Activated CD8-positive, alpha-beta T cell treated with anti-CD3 and anti-CD28 coated beads for 36 hours (primary cell): Measurements from ENCODE around the gene SMG7. TPM values are rescaled to one million over a fixed set of nuclear protein-coding genes. Genes with fewer than 3 reads are reported as not detected.

Source experiments
- ATAC-seq: fragments of 200-7000 bp; cut with Tn5 transposase; one replicate; pipeline ENCODE4 v1.10.0; 2021; ENCODE audit warnings: mild to moderate bottlenecking, moderate library complexity
- CTCF ChIA-PET: fragments of 350-600 bp; sonication (Branson Sonifier 250); formaldehyde crosslinking; loops from one replicate; lab custom pipeline; 2021; ENCODE audit warnings: antibody characterized with exemption; lab: Charles Lee
- POLR2A ChIA-PET: fragments of 350-600 bp; sonication (Branson Sonifier 250); formaldehyde crosslinking; loops from one replicate; lab custom pipeline; 2021; ENCODE audit warnings: antibody characterized with exemption; lab: Charles Lee
- DNase-seq: peaks from one replicate; pipeline ENCODE4 v3.0.0-alpha.2; 2020
- H3K27ac Mint-ChIP-seq: one replicate; pipeline ENCODE4 v1.8.0; 2021; ENCODE audit warnings: mild to moderate bottlenecking, mixed read lengths
- H3K27me3 Mint-ChIP-seq: one replicate; pipeline ENCODE4 v1.8.0; 2021; ENCODE audit warnings: mixed read lengths
- H3K36me3 Mint-ChIP-seq: one replicate; pipeline ENCODE4 v1.8.0; 2021; ENCODE audit warnings: low read depth, mixed read lengths
- H3K4me1 Mint-ChIP-seq: one replicate; pipeline ENCODE4 v1.8.0; 2021; ENCODE audit warnings: low read depth, mixed read lengths
- H3K4me3 Mint-ChIP-seq: one replicate; pipeline ENCODE4 v1.8.0; 2021; ENCODE audit warnings: mild to moderate bottlenecking, moderate library complexity, mixed read lengths
- H3K9me3 Mint-ChIP-seq: one replicate; pipeline ENCODE4 v1.8.0; 2021; ENCODE audit warnings: mixed read lengths
- CTCF ChIP-seq: fragments of 200-600 bp; IDR thresholded peaks from one replicate; pipeline ENCODE4 v1.8.0; 2022; ENCODE audit warnings: antibody characterized with exemption, mild to moderate bottlenecking
- intact Hi-C: fragments of 100-400 bp; cut with micrococcal nuclease; formaldehyde crosslinking; loops from one replicate; pipeline ENCODE4 v1.10.0; 2022
- total RNA-seq, 2 experiments: library from RNA; stranded (reverse); gene quantifications; one replicate each; pipeline ENCODE4 v1.2.3, GENCODE V29; 2021

Gene SMG7
- total RNA-seq, 2 experiments from 2014 or later, result 59.2 to 59.5 TPM

DNA sequence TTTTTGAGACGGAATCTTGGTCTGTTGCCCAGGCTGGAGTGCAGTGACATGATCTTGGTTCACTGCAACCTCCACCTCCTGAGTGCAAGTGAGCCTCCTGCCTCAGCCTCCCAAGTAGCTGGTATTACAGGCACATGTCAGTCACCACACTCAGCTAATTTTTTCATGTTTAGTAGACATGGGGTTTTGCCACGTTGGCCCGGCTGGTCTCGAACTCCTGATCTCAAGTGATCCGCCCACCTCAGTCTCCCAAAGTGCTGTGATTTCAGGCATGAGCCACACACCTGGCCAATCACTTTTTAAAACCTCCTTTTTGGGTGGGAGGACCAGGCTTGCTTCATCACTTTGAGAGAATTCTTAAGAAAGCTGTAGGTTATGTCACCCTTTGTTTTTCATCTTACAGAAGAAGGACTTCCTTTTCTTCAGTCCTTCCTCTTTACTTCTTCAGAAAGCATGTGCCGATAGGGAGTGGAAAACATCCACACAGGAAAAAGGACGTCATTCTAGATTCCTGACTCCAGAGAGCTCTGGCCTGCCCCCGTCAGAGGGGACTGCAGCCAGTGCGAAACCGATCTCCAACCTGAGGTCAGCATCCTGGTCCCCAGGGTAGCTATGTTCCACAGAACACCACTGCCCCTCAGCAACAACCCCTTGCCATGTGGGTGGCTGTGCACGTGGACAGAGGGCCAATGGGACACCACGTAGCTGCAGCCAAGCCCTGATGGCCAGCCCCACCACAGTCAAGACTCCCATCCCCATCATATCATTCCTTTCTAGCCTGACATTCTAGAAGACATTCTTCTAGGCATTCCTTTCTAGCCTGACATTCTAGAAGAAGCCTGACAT, 96.1 kb downstream of the SMG7 start:
- Mint-ChIP-seq H3K36me3 (no peaks in the 10 kb centered on the region), H3K9me3 (no peaks in the 10 kb centered on the region), H3K4me3 (no peak overlapping the region), H3K27ac (no peak overlapping the region), H3K4me1 (peaks cover 23% of the 10 kb centered on the region), H3K27me3 (no peaks in the 10 kb centered on the region)
- ChIA-PET POLR2A (interaction anchor here (0.8 to 3.7 kb wide), 6 partner anchors 11 to 98 kb away, joined by 3 to 19 read pairs (median 3); partner anchors contain the start of genes NCF2 and SMG7), CTCF (interaction anchor here (0.9 to 3.0 kb wide), 6 partner anchors 11 to 87 kb away, joined by 3 to 13 read pairs (median 4); no protein-coding TSS in a partner anchor)
- no peak for TF ChIP-seq CTCF
- intact Hi-C loops, result no loop called here
- DNase-seq (no peak), ATAC-seq (no peak)

GRCh38 chr1:183569141-183569540, 96.8 kb downstream of the SMG7 start:
- intact Hi-C loops, result no loop called here
- no peak overlapping the region for H3K27ac Mint-ChIP-seq
- TF ChIP-seq CTCF, result no peak
- H3K4me3 Mint-ChIP-seq, result no peak overlapping the region
- H3K9me3 Mint-ChIP-seq, result no peaks in the 10 kb centered on the region
- DNase-seq (peak; percentile 38), ATAC-seq (peak; percentile 80)
- ChIA-PET CTCF (interaction anchor here (0.9 to 3.0 kb wide), 6 partner anchors 10 to 65 kb away, joined by 3 to 13 read pairs (median 4); no protein-coding TSS in a partner anchor), POLR2A (interaction anchor here (0.9 to 3.7 kb wide), 5 partner anchors 10 to 99 kb away, joined by 3 to 19 read pairs (median 3); partner anchors contain the start of gene NCF2)
- H3K27me3 Mint-ChIP-seq, result no peaks in the 10 kb centered on the region
- peaks cover 23% of the 10 kb centered on the region for H3K4me1 Mint-ChIP-seq
- no peaks in the 10 kb centered on the region for H3K36me3 Mint-ChIP-seq

DNA sequence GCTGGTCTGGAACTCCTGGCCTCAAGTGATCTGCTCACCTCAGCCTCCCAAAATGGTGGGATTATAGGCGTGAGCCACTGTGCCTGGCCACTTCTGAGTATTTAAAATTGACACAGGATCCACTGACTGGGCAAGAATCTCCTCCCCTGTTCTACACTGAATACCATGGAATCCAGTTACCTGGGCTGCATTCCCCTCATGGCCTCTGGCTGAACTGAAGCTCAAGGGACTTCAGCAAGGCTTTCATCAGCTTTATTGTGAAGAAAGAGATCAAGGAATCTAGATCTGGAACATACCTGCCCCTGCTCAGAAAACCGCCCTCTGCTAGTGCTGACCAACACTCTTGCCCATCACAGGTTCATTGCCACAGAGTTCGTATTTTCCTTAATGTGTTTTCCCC, 97.5 kb downstream of the SMG7 start:
- no peaks in the 10 kb centered on the region for H3K27me3 Mint-ChIP-seq
- TF ChIP-seq CTCF, result no peak
- POLR2A ChIA-PET, result interaction anchor here (0.9 kb wide), 1 partner anchor 99 kb away, joined by 3 read pairs; no protein-coding TSS in a partner anchor

GRCh38 chr1:183570451-183570850, 98.2 kb downstream of the SMG7 start:
- DNase-seq (no peak), ATAC-seq (no peak)
- ChIA-PET CTCF (interaction anchor here (1.2 to 3.0 kb wide), 2 partner anchors 9 to 17 kb away, joined by 3 to 13 read pairs; no protein-coding TSS in a partner anchor), POLR2A (interaction anchor here (1.7 kb wide), 1 partner anchor 9 kb away, joined by 6 read pairs; no protein-coding TSS in a partner anchor)
- intact Hi-C loops, result no loop called here
- peaks cover 23% of the 10 kb centered on the region for H3K4me1 Mint-ChIP-seq
- H3K27me3 Mint-ChIP-seq, result no peaks in the 10 kb centered on the region
- no peak for TF ChIP-seq CTCF
- no peaks in the 10 kb centered on the region for H3K36me3 Mint-ChIP-seq
- no peak overlapping the region for H3K4me3 Mint-ChIP-seq
- no peak overlapping the region for H3K27ac Mint-ChIP-seq
- no peaks in the 10 kb centered on the region for H3K9me3 Mint-ChIP-seq

More for the DNA sequence above, 97.5 kb downstream of the SMG7 start:
- intact Hi-C loops, result no loop called here
- CTCF ChIA-PET, result interaction anchor here (1.0 to 3.0 kb wide), 3 partner anchors 10 to 22 kb away, joined by 3 to 13 read pairs (median 3); no protein-coding TSS in a partner anchor
- Mint-ChIP-seq H3K36me3 (no peaks in the 10 kb centered on the region), H3K9me3 (no peaks in the 10 kb centered on the region), H3K4me1 (peaks cover 23% of the 10 kb centered on the region), H3K27ac (no peak overlapping the region), H3K4me3 (no peak overlapping the region)
- DNase-seq, result no peak
- no peak for ATAC-seq
